ENCODE results near the gene OSBPL1A.

Gene OSBPL1A

GRCh38 chr18:24263050-24263449 lies 134.6 kb downstream of the OSBPL1A start:
- no peak for DNase-seq

DNA sequence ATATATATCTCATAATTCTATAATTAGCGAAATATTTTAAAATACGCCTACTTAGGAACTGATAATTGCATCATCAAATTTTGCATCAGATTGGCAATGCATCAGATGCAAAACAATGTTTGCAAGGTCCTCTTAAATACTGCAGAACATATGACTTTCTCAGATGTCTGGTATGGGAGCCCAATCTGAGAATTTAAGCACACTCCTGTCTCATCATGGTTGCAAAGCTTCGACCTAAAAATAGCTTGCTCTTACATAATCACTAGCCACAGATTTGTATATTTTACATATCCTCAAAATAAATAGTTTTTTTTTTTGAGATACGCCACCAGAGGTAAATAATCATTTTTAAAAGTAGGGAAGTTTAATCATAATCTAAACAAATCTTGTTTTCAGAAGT lies 135.5 kb downstream of the OSBPL1A start:
- DNase-seq = no peak

GRCh38 chr18:24259869-24260641 lies 137.6 kb downstream of the OSBPL1A start:
- DNase-seq = no peak

DNA sequence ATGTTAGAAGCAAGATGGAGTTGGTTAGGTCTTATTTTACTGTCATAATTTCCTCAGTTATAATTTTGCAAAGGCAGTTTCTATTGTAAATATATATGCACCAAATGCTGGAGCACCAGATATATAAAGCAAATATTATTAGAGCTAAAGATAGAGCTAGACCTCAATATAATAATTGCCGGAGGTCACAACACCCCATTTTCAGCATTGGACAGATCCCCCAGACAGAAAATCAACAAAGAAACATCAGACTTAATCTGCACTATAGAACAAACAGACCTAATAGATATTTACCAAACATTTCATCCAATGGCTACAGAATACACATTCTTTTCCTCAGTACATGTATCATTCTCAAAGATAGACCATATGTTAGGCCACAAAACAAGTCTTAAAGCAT lies 143.6 kb downstream of the OSBPL1A start:
- DNase-seq = no peak

DNA sequence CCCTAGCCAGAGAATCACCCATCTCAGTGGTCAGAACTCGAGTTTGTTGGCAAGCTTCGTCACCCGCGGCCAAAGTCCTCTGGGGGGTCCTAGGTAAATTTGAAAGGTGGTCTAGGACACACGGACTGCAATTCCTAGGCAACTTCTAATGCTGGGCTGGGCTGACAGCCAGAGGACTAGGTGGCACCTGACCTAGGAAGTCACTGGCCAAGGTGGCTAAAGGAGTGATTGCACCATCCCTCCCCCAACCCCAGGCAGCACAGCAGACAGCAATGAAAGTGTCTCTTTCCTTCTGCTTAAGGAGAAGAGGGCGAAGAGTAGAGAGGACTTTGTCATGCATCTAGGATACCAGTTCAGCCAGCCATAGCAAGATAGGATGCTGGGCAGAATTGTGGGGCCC lies 147.9 kb downstream of the OSBPL1A start:
- DNase-seq = no peak

- DNase-seq = no peak
Observed at GRCh38 chr18:24248359-24248758, 149.3 kb downstream of the OSBPL1A start.

- no peak for DNase-seq
Observed at GRCh38 chr18:24246143-24246542, 151.5 kb downstream of the OSBPL1A start.

DNA sequence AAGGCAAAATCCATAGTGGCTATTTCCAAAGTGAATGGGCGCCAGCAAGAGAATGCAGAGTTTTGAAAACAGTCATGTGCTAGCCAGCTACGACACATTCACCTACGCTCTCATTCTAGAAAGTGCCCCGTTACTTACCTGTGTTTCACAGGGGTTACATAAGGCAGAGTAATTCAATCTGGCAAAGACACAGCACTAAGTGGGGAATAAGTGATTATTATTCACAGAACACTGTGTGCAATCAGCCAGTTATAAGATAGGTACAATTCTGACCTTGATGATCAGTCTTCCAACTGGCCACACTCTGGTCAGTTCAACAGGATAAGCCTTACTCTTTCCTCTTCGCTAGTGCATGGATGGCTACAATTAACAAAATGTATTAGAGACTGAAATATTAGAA lies 152.9 kb downstream of the OSBPL1A start:
- no peak for DNase-seq

DNA sequence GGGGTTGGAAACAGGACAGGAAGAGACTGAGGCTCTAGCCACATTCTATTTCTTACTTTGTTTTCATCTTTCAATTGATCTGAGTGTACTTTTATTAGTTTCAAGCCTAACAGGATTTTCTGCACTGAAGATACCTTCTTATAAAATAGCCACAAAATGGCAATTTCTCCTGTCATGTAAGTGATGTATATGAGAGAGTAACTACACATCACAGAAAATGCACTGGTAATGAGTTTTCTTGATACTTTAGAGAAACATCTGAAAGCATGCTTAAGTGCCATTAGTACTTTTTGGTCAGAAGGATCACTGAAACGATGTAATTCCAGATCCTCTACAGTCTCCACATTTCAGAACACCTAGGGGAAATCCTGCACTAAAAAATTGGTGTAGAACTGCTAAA lies 153.9 kb downstream of the OSBPL1A start:
- DNase-seq = no peak

- DNase-seq = peak; percentile 23
Observed at GRCh38 chr18:24239341-24239740, 158.3 kb downstream of the OSBPL1A start.

DNA sequence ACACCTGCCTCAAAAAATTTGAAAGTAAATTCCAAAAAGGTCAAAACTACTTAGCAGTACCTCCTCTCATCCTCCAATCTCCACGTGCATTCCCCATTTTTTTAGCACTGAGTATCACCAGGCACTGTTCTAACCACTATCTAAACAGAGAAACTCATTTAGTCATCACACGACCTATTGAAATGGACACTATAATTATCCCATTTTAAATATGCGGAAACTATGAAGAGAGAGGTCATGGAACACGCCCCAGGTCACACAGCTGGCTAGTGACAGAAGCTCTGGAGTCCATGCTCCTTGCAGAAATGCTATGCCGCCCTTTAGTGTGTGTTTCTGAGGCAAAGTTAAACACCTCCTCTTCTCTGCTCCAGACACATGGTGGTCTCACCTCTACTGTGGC lies 159.2 kb downstream of the OSBPL1A start:
- DNase-seq = no peak

GRCh38 chr18:24234850-24235418 lies 162.7 kb downstream of the OSBPL1A start:
- DNase-seq = no peak

- DNase-seq = no peak
Observed at GRCh38 chr18:24234330-24234729, 163.3 kb downstream of the OSBPL1A start.

DNA sequence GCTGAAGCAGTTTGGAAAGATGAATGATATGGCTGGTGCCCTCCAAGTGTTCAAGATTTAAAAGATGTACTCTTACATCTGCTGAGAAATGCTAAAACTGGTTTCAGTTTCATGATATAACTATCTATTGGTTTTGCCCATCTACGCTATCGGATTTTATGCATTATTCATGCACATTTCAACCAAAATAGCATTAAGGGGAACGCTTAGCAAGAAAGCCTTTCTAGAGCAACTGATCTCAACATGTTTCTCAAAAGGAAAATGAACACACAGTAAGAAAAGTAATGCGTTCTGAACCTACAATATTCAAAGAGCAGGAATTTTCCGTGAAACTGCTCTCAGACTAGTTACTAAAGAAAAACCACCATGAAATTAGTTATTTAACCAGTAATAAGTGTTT lies 164.8 kb downstream of the OSBPL1A start:
- no peak for DNase-seq

- DNase-seq = no peak
Observed at GRCh38 chr18:24231773-24232735, 165.6 kb downstream of the OSBPL1A start.

- no peak for DNase-seq
Observed at GRCh38 chr18:24230766-24231165, 166.9 kb downstream of the OSBPL1A start.

DNA sequence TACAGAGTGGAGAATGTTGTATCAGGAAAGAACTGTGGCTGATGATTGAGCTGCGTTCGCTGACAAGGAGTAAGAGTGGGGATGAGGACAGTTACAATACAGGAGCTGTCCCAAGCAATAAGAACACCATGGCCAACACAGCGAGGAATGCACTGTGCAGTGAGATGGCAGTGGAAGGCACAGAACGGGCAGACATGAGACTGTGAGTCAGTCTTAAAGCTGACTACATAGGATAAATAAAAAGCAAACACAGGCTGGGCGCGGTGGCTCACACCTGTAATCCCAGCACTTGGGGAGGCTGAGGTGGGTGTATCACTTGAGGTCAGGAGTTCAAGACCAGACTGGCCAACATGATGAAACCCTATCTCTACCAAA lies 169.0 kb downstream of the OSBPL1A start:
- no peak for DNase-seq

GRCh38 chr18:24227977-24228666 lies 169.5 kb downstream of the OSBPL1A start:
- DNase-seq = no peak

DNA sequence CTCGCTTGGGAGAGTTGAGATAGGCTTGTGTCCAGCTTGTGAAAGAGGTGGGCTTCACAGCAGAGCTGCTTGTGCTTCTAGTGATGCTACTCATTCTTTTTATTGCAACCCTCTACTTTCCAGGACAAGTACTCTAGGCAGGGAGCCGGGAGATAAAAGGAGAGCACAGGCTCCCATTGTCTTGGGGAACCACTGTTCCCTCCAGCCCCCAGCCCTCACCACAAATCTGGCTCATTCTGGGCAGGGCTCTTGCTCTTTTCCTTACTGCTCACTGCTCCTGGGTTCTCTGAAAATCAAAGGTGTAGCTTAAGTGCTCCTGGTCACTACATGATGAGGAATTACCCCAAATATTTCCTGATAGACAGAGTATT lies 177.3 kb downstream of the OSBPL1A start:
- DNase-seq = no peak

DNA sequence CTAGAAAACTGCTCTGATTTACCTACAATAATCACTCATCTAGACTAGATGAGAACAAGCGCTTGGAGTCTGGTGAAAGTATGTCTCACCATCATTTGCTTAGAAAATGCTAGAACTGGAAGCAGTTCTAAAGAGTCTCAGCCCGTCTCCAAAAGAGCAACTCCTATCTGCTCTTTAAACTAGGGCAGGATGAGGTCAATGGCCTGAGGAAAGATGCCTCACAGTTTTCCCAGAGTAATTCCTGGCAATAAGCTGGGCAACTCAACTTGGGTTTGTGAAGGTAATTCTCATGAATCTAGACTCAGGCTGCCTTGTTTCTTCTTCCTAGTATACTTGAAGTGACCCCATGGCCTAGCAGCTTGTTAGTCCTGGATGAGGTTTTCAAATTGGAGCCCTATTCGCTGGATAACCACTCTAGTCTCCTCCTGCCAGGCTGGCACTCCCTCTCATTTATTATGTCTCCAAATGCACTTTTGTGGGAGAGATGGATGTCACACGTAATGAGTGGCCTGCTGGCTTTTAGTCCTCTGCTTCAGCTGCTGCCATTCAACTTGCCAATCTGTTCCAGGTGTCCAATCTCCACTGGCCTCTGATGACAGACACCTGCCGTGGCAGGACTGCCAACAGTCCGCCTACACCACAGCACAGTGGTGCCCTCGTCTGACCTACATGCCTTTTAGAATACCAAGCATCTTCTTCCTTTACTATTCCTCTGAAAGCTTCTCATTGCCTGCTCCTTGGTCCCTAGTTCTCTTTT lies 177.9 kb downstream of the OSBPL1A start:
- no peak for DNase-seq

DNA sequence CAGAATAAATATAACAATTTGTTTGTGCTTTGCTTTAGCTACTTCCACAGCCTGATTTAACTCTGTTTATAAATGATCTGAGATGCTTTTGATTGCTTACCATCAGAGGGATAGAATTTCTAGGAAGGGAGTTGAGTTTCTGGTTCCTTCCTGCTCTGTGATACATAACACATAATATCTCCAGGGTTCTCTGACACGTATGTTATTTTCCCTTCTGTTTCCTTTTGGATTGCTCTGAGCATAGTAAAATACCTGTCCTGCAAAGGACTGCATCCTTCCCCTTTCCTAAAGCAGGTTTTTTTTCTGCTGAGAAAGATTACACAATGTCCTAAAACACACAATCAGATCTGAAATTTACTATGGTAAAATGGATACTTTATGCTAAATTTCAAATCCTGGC lies 182.7 kb downstream of the OSBPL1A start:
- no peak for DNase-seq

- no peak for DNase-seq
Observed at GRCh38 chr18:24214144-24214543, 183.5 kb downstream of the OSBPL1A start.
